Measurements from ENCODE around the gene DAND5. TPM values are rescaled to one million over a fixed set of nuclear protein-coding genes. Genes with fewer than 3 reads are reported as not detected.

DAND5 gene
- total RNA-seq, 1 experiment from 2014 or later: 0.17 TPM

DNA sequence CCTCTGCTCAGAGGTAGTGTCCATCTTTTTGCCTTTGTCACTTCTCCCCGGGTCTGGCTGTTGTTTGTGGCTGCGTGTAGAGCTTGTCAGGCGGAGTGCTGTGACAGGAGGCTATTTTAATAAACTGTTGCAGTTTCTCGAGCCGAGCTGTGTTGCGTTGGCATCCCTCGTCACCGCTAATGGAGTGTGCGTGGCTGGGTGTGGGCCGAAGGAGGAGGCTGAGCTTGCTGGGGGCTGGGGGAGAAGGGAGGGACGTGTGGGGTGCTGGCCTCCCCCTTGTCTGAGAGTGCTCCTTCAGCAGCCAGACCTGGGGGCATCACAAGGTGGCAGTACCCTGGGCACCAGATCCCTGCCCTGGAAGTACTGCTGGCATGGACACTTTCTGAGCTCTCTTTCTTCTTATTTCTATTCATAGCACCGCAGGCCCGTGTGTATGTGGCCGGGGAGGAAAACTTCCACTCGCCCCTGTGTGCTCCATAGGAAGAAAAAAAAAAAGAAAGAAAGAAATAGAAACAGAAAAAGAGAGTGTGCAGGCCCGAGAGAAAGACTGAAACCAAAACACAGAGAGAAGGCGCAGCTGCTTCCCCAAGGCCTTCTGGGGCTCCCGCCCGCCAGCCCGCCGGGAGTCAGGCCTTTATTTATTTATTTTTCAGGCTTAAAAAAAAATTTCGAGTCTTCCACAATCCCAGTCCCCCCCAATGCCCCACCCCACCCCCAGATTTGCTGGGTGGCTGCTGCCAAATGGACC, 52.9 kb downstream of the DAND5 start:
- H3K36me3 ChIP-seq (ENCODE audit: insufficient read depth, low read length, poor library complexity, severe bottlenecking): peaks cover 4% of the 10 kb centered on the region
- intact Hi-C loops (cut with micrococcal nuclease; ENCODE audit: unreplicated experiment): no loop called here
- peak overlapping the region; percentile 84 for H3K27ac ChIP-seq (ENCODE audit: low read depth, low read length, poor library complexity, severe bottlenecking)
- no peak for DNase-seq (ENCODE audit: low spot score)
- CTCF ChIA-PET: interaction anchor here (0.6 to 1.1 kb wide), 2 partner anchors 12 to 254 kb away, joined by 3 to 6 read pairs; no protein-coding TSS in a partner anchor
- peaks cover 53% of the 10 kb centered on the region for H3K4me1 ChIP-seq (ENCODE audit: insufficient read depth, low read length, poor library complexity, severe bottlenecking)
- no peaks in the 10 kb centered on the region for H3K9me3 ChIP-seq (ENCODE audit: low read depth, low read length, poor library complexity, severe bottlenecking)
- TF ChIP-seq EZH2 (IDR thresholded peaks at IDR 0.05; ENCODE audit: borderline replicate concordance, low read depth, low read length, poor library complexity, severe bottlenecking): no peak
- TF ChIP-seq, protein P1, sequence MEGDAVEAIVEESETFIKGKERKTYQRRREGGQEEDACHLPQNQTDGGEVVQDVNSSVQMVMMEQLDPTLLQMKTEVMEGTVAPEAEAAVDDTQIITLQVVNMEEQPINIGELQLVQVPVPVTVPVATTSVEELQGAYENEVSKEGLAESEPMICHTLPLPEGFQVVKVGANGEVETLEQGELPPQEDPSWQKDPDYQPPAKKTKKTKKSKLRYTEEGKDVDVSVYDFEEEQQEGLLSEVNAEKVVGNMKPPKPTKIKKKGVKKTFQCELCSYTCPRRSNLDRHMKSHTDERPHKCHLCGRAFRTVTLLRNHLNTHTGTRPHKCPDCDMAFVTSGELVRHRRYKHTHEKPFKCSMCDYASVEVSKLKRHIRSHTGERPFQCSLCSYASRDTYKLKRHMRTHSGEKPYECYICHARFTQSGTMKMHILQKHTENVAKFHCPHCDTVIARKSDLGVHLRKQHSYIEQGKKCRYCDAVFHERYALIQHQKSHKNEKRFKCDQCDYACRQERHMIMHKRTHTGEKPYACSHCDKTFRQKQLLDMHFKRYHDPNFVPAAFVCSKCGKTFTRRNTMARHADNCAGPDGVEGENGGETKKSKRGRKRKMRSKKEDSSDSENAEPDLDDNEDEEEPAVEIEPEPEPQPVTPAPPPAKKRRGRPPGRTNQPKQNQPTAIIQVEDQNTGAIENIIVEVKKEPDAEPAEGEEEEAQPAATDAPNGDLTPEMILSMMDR (conservative IDR thresholded peaks at IDR 0.05; ENCODE audit: low read depth, low read length): no peak
- peak overlapping the region; percentile 51 for H3K4me3 ChIP-seq (ENCODE audit: low read depth, low read length, poor library complexity, severe bottlenecking)
- H3K27me3 ChIP-seq (replicated peaks; ENCODE audit: insufficient read depth, low read depth, low read length, poor library complexity): no peaks in the 10 kb centered on the region
- POLR2A ChIA-PET (ENCODE audit: low non-redundant PET): no interaction called here
- BruUV-seq (replicated peaks): TSS peak; percentile 71

DNA sequence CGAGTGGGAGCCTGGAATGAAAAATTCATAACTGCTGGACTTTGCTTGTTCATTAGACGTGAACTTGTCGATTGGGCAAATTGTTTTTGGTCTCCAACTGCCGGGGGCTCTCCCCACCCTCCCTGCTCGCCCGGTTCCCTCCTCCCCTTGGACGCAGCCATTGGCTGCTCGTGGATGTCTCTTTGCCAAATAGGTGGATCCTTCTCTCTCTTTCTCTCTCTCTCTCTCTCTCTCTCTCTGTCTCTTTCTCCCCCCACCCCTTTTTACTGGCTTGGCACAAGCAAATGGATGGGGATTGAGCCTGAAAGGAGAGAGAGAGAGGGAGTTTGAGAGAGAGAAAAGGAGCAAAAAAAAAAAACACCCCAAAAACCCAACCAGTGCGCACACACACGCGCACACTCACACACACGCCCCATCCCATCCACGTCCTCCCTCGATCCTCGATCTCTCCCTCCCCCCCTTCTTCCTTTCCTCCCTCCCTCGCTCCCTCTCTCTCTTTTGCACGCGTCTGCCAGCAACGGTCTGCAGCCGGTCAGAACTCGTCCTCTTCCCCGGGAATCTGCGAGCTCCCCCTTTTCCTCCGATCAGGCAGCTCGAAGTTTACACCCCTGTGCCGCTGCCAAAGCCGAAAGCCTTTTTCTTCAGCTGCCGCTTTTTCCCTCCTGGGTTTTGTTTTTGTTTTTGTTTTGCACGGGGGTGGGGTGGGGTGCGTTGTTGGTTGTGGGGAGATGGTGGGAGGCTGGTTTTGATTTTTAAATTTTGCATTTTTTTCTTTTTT, 53.7 kb downstream of the DAND5 start:
- Histone ChIP-seq H3K4me3 (ENCODE audit: low read depth, low read length, poor library complexity, severe bottlenecking) (peak overlapping the region; percentile 51), H3K27ac (ENCODE audit: low read depth, low read length, poor library complexity, severe bottlenecking) (peak overlapping the region; percentile 84), H3K36me3 (ENCODE audit: insufficient read depth, low read length, poor library complexity, severe bottlenecking) (peaks cover 9% of the 10 kb centered on the region), H3K27me3 (replicated peaks; ENCODE audit: insufficient read depth, low read depth, low read length, poor library complexity) (no peaks in the 10 kb centered on the region), H3K4me1 (ENCODE audit: insufficient read depth, low read length, poor library complexity, severe bottlenecking) (peaks cover 51% of the 10 kb centered on the region), H3K9me3 (ENCODE audit: low read depth, low read length, poor library complexity, severe bottlenecking) (no peaks in the 10 kb centered on the region)
- ChIA-PET POLR2A (ENCODE audit: low non-redundant PET) (interaction anchor here (0.6 to 0.7 kb wide), 2 partner anchors 43 to 277 kb away, joined by 3 to 4 read pairs; no protein-coding TSS in a partner anchor), CTCF (interaction anchor here (0.7 kb wide), 2 partner anchors 15 to 330 kb away, joined by 3 to 17 read pairs; no protein-coding TSS in a partner anchor)
- TF ChIP-seq, protein P1 (conservative IDR thresholded peaks at IDR 0.05; ENCODE audit: low read depth, low read length): no peak
- no peak for TF ChIP-seq EZH2 (IDR thresholded peaks at IDR 0.05; ENCODE audit: borderline replicate concordance, low read depth, low read length, poor library complexity, severe bottlenecking)
- BruUV-seq (replicated peaks): no TSS peak
- peak; percentile 94 for DNase-seq (ENCODE audit: low spot score)
- intact Hi-C loops (cut with micrococcal nuclease; ENCODE audit: unreplicated experiment): no loop called here

DNA sequence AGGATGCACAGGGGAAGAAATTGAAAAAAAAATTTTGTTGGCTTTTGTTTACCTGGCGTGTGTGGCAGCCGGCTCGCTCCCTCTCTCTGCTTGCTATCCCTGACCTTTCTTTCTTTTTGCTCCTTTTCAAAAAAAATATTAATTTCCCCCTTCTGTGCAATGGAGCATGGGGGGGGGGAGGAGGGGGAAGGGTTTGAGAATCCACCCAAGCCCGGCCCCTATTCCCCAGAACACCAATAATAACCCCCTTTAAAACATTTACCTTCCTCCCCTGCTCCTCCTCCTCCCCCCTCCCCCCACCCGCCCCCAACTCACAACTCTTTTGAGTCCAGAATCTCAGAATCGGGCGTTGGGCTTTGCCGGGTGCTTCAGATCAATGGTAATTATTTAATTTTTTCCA, 54.3 kb downstream of the DAND5 start:
- no peaks in the 10 kb centered on the region for H3K27me3 ChIP-seq (replicated peaks; ENCODE audit: insufficient read depth, low read depth, low read length, poor library complexity)
- intact Hi-C loops (cut with micrococcal nuclease; ENCODE audit: unreplicated experiment): no loop called here
- BruUV-seq (replicated peaks): no TSS peak
- H3K4me1 ChIP-seq (ENCODE audit: insufficient read depth, low read length, poor library complexity, severe bottlenecking): peaks cover 45% of the 10 kb centered on the region
- H3K36me3 ChIP-seq (ENCODE audit: insufficient read depth, low read length, poor library complexity, severe bottlenecking): peaks cover 9% of the 10 kb centered on the region
- DNase-seq (ENCODE audit: low spot score): no peak
- ChIA-PET POLR2A (ENCODE audit: low non-redundant PET) (interaction anchor here (0.7 kb wide), 1 partner anchor 276 kb away, joined by 4 read pairs; no protein-coding TSS in a partner anchor), CTCF (interaction anchor here (0.7 kb wide), 2 partner anchors 14 to 330 kb away, joined by 3 to 17 read pairs; no protein-coding TSS in a partner anchor)
- H3K9me3 ChIP-seq (ENCODE audit: low read depth, low read length, poor library complexity, severe bottlenecking): no peaks in the 10 kb centered on the region
- TF ChIP-seq EZH2 (IDR thresholded peaks at IDR 0.05; ENCODE audit: borderline replicate concordance, low read depth, low read length, poor library complexity, severe bottlenecking): no peak
- TF ChIP-seq, protein P1 (conservative IDR thresholded peaks at IDR 0.05; ENCODE audit: low read depth, low read length): no peak
- peak overlapping the region; percentile 51 for H3K4me3 ChIP-seq (ENCODE audit: low read depth, low read length, poor library complexity, severe bottlenecking)
- peak overlapping the region; percentile 84 for H3K27ac ChIP-seq (ENCODE audit: low read depth, low read length, poor library complexity, severe bottlenecking)

All from A673 (cell line).